HG02870 (cell line): Measurements from ENCODE around the gene PVALEF.

ENCODE experiments used
- ATAC-seq: cut with Tn5 transposase; IDR thresholded peaks from one replicate; pipeline ENCODE4 v1.9.1; 2021; ENCODE audit warnings: mild to moderate bottlenecking, moderate library complexity; ENCODE audit not compliant: unreplicated experiment

Gene PVALEF

GRCh38 chr17:81165246-81166032 is at the start of gene PVALEF:
Gene PVALEF (plus strand): TSS chr17:81165507. CDS start chr17:81181227, 15,720 bp downstream.
- no peak for ATAC-seq

DNA sequence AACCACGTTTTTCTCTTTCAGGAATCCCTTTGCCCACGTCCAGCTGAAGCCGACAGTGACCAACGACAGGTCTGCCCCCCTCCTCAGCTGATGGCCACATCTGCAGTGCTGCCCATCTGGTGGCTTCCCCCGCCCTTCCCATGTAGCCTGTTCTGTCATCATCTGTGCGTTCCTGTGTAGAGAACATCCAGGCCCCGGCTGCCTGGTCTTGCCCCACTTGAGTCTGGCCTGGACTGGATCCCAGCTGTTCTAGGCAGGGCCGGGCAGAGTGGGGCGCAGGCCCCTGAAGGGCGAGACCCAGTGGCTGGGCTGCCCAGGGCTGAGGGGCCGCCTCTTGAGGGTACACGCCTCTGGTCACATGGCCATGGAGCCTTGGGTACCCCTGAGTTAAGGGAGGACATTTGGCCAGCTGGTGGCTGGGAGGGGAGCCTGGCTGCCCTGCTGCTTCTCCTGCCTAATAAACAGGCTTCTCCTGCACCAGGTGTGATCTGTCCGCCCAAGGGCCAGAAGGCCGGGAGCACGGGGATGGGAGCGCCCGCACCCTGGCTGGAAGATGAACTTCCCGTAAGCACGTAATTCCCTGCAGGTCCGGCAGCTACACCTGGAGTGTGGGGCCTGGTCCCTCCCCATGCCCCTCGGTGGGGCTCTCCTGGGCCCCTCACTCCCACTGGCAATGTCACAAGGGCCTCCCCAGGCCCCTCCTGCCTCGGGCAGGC is 49.4 kb upstream of the PVALEF start:
- ATAC-seq, result no peak

- no peak for ATAC-seq
These were observed 48.6 kb upstream of the PVALEF start for GRCh38 chr17:81116704-81117103.

GRCh38 chr17:81117672-81118198 is 47.6 kb upstream of the PVALEF start:
- no peak for ATAC-seq

DNA sequence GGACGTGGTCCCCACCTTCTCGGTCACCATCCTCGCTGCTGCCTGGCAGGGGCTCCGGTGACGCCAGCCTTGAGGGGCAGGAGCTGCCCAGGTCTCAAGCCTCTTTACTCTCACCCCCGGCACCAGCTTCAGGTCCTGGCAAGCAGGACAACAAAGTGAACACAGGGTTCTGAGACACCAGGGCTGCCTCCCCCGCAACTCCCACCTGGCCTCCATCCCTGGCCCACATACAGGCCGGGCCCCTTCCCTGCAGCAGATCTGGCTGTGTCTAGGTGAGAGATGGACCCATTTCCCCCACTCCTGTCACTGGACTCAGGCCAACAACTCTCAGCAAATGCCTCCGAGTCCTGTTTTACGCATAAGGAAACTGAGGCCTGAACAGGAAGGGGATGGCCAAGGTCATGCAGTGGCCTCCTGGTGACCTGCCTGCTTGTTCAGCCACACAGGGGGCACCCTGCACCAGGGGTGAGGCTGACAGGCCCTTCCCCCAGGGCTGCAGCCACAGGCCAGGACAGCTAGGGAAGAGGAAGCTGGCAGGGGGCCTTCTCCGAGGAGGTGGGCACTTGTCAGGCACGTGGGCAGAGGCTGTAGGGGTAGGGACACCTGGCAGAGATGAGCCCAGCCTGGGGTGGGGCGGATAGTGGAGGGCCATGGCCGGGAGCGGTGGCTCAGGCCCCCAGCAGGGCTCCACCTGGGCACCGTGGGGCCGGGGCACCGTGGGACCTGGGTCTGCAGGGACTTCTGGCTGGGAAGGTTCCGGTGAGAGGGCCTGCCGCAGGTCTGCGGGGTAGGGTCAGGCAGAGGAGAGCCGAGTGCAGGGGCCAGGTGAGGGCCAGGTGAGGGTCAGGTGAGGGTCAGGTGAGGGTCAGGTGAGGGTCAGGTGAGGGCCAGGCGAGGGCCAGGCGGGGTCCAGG is 46.7 kb upstream of the PVALEF start:
- no peak for ATAC-seq

- ATAC-seq, result no peak
These were observed 45.8 kb upstream of the PVALEF start for GRCh38 chr17:81119223-81120148.

- ATAC-seq, result no peak
These were observed 45.2 kb upstream of the PVALEF start for GRCh38 chr17:81120149-81120484.

GRCh38 chr17:81120695-81121621 is 44.3 kb upstream of the PVALEF start:
- ATAC-seq, result no peak

GRCh38 chr17:81121841-81122733 is 43.2 kb upstream of the PVALEF start:
- ATAC-seq, result no peak

- no peak for ATAC-seq
These were observed 42.0 kb upstream of the PVALEF start for GRCh38 chr17:81123052-81124048.

DNA sequence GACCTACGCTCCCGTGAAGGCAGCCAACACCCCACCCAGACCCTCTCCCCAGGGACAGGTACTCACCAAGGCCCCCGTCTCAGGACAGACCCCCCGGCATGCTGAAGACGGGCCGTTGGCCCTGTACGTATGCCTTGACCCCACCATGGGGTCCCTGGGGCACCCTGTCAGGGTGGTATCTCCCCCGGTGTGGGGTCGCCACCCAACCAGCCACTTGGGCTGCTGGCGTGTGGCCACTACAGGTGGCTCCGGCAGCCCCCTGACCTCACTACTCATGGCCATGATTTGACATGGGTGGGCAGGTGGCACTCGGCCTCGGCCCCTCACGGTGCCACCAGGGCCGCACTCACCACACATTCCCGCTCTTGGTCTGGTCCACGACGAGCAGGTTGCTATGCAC is 40.9 kb upstream of the PVALEF start:
- ATAC-seq, result no peak

- no peak for ATAC-seq
These were observed 39.7 kb upstream of the PVALEF start for GRCh38 chr17:81125573-81126081.

GRCh38 chr17:81126281-81127132 is 38.8 kb upstream of the PVALEF start:
- ATAC-seq, result no peak

- ATAC-seq, result no peak
These were observed 38.2 kb upstream of the PVALEF start for GRCh38 chr17:81127133-81127455.

DNA sequence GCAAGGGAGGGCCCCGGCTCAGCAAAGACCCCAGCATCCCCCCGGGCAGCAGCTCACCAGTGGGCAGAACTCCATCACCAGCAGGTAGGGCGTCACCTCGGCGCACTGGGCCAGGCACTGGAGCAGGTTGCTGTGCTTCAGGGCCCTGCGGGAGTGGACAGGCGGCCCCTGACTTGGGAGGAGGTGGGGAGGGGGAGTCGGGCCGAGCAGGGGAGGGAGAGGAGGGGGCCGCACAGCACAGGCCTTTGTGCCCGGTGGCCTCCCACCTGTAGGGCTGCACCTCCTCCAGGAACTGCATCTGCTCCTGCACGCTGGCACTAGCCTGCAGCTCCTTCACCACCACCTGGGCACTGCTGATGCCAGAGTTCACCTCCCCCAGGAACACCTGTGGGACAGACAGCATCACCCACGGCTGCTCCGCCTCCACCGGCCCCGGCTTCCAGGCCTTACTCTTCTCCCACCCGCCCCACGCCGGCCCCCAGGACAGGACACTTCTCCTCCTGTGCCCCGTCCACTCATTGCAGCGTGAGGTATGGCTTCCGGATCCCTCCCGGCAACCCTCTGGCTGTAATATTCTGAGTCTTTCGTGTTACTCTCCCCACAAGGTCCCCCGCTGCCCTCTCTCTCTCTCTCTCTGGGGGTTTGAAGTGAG is 37.7 kb upstream of the PVALEF start:
- ATAC-seq, result no peak
